Ishikawa (cell line): ENCODE results near the gene IGF1R.

Source experiments
- CEBPB ChIP-seq: IDR thresholded peaks from 2 replicates; pipeline ENCODE4 v1.6.1; 2012
- CREB1 ChIP-seq: IDR thresholded peaks from 2 replicates; pipeline ENCODE4 v1.6.1; 2012; ENCODE audit warnings: low read depth
- EGR1 ChIP-seq: IDR thresholded peaks from 2 replicates; pipeline ENCODE4 v1.6.1; 2012
- EP300 ChIP-seq: IDR thresholded peaks from 2 replicates; pipeline ENCODE4 v1.6.1; 2012; ENCODE audit warnings: borderline replicate concordance
- FOXM1 ChIP-seq: IDR thresholded peaks from 2 replicates; pipeline ENCODE4 v1.6.1; 2012; ENCODE audit warnings: low read depth, borderline replicate concordance
- NFIC ChIP-seq: IDR thresholded peaks from 2 replicates; pipeline ENCODE4 v1.6.1; 2012
- RAD21 ChIP-seq: IDR thresholded peaks from 2 replicates; pipeline ENCODE4 v1.6.1; 2012; ENCODE audit warnings: low read depth
- TAF1 ChIP-seq: IDR thresholded peaks from 2 replicates; pipeline ENCODE4 v1.6.1; 2012; ENCODE audit warnings: low read depth, mild to moderate bottlenecking
- TCF12 ChIP-seq: IDR thresholded peaks from 2 replicates; pipeline ENCODE4 v1.6.1; 2012; ENCODE audit warnings: low read depth
- TEAD4 ChIP-seq: IDR thresholded peaks from 2 replicates; pipeline ENCODE4 v1.6.1; 2012
- YY1 ChIP-seq: IDR thresholded peaks from 2 replicates; pipeline ENCODE4 v1.6.1; 2012; ENCODE audit warnings: low read depth
- ZBTB7A ChIP-seq: IDR thresholded peaks from 2 replicates; pipeline ENCODE4 v1.6.1; 2012; ENCODE audit warnings: low read depth
- TF ChIP-seq, protein P1 (sequence below): IDR thresholded peaks from 2 replicates; pipeline ENCODE4 v1.6.1; 2012
- TF ChIP-seq, protein P2 (sequence below): IDR thresholded peaks from 2 replicates; pipeline ENCODE4 v1.6.1; 2012
- TF ChIP-seq, protein P3 (sequence below): IDR thresholded peaks from 2 replicates; pipeline ENCODE4 v1.6.1; 2012; ENCODE audit warnings: low read depth, mild to moderate bottlenecking

Gene IGF1R

DNA sequence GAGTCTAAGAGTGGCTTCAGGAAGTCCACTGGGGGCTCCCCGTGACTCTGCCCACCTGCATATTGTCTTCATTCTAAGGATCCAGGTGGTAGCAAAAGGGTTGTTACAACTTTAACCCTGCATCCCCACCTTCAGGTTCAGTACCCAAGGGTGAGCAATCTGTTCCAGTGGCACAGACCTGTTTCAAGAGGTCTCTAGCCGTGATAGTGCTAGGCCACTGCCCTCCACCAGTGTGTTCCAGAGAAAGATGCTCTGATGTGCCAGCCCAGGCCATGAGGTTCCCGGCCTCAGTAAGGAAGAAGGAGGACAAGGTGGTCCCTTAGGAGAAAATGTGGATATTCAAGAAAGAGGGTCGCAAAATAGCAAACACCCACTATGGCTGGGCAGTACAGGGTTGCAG lies 87.0 kb downstream of the IGF1R start:
- TF ChIP-seq YY1 (no peak), NFIC (no peak), CREB1 (no peak), EGR1 (no peak), EP300 (no peak)
- TF ChIP-seq, protein P1, sequence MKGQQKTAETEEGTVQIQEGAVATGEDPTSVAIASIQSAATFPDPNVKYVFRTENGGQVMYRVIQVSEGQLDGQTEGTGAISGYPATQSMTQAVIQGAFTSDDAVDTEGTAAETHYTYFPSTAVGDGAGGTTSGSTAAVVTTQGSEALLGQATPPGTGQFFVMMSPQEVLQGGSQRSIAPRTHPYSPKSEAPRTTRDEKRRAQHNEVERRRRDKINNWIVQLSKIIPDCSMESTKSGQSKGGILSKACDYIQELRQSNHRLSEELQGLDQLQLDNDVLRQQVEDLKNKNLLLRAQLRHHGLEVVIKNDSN, result no peak

DNA sequence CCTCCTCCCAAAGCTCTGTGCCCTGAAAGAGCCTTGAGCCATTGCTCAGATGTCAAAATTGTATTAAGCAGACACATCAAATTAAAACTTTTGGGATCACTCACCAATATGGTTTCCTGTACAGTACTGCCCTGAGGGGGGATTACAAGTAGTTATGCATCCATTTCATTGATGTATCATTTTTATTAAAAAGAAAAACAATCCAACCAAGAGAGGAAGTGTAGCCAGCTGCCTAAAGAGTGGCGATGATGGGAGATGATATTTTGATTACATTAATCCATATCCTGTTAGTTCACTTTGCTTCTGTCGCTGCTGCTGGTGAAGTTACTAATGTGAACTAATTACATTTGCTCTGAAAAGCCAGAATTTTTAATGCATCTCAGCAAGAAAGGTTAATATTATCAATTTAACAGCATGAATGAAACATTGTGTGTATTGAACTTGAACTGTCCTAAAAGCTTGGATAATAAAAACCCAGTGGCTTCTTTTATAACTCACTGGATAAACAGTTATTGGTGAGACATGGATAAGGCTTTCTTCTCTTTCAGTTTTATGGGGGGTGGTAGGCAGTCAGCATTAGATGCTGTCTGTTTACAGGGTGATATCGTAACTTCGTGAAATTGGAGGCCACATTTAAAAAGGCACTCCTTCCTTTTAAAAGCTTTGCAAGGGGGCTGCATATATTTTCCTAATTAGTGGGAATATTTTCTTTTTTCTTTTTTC lies 87.7 kb downstream of the IGF1R start:
- TF ChIP-seq NFIC (no peak), FOXM1 (no peak), YY1 (no peak), RAD21 (no peak), CREB1 (no peak), TEAD4 (no peak), TCF12 (no peak), ZBTB7A (no peak), TAF1 (no peak), EP300 (no peak), CEBPB (no peak), EGR1 (no peak)
- TF ChIP-seq, protein P1, result no peak
- TF ChIP-seq, protein P2, sequence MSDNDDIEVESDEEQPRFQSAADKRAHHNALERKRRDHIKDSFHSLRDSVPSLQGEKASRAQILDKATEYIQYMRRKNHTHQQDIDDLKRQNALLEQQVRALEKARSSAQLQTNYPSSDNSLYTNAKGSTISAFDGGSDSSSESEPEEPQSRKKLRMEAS, result no peak
- TF ChIP-seq, protein P3, sequence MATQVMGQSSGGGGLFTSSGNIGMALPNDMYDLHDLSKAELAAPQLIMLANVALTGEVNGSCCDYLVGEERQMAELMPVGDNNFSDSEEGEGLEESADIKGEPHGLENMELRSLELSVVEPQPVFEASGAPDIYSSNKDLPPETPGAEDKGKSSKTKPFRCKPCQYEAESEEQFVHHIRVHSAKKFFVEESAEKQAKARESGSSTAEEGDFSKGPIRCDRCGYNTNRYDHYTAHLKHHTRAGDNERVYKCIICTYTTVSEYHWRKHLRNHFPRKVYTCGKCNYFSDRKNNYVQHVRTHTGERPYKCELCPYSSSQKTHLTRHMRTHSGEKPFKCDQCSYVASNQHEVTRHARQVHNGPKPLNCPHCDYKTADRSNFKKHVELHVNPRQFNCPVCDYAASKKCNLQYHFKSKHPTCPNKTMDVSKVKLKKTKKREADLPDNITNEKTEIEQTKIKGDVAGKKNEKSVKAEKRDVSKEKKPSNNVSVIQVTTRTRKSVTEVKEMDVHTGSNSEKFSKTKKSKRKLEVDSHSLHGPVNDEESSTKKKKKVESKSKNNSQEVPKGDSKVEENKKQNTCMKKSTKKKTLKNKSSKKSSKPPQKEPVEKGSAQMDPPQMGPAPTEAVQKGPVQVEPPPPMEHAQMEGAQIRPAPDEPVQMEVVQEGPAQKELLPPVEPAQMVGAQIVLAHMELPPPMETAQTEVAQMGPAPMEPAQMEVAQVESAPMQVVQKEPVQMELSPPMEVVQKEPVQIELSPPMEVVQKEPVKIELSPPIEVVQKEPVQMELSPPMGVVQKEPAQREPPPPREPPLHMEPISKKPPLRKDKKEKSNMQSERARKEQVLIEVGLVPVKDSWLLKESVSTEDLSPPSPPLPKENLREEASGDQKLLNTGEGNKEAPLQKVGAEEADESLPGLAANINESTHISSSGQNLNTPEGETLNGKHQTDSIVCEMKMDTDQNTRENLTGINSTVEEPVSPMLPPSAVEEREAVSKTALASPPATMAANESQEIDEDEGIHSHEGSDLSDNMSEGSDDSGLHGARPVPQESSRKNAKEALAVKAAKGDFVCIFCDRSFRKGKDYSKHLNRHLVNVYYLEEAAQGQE, result no peak

DNA sequence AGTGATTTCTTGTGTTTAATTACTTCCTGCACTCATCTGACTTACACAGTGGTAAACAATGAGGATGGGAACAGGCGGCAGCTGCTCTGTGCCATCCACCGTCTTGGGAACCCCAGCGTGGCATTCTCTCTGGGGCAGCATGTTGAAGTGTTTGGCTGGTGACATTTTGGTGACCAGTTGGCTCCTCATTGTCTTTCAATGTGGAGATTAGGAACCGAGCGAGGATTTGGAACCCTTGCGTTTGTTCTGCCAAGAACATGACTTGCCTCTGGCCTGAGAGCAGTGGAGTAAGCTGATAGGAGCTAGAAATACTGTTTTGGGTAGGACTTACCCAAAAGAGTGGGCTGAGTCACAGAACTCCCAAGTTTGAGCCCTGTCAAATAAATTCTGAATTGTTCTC lies 88.8 kb downstream of the IGF1R start:
- TF ChIP-seq FOXM1, result no peak
- no peak for TF ChIP-seq NFIC
- TF ChIP-seq YY1, result no peak
- no peak for TF ChIP-seq EGR1
- TF ChIP-seq, protein P3, result no peak
- no peak for TF ChIP-seq ZBTB7A

DNA sequence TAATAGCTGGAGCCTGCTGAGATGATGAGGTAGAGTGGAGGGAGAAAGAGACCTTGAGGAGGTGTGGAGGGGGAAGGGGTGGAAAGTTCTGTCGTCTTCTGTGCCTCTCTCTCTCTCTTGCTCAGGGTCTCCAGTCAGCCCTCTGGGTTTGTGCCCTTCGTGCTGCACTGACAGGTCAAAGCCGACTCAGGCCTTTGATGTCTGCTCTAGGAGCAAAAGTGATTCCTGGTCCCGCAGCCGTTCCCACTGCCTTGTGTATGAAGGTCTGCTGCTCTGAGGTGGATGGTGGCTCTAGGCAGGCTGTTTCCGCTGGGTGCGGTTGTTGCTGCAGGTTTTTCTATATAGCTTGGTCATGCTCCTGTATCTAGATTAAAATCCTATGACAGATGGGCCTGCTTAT lies 89.4 kb downstream of the IGF1R start:
- no peak for TF ChIP-seq EGR1
- no peak for TF ChIP-seq NFIC

DNA sequence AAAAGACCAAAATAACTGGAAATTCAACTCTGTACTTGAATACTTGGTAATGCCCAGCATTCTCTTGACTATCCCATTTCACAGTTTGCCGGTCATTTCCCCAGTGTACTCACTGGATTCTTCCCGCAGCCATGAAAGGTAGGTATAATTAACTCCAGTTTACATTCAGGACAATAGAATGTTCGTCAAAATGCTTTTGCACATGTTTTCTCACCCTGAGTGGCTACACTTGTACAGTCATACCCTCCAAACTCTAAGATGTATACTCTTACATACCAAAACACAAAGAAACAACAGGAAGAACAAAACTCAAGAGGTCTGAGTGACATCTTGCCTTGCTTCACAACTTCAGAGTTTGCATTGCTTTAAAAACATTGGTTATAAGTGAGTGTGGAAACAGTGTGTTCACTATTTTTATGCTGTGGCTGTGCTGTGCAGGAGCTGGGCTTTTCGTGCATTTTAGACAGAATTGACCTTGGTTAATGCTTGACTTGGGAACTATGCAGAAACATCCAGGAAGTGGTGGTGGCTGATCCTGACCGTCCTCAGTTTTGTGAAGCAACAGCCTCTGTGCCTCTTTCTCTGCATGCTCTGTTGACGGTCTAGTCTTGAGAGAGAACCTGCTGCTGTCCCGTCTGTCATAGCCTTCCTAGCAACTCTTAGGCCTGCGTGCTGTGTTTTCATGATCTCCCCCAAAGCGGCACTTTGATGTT lies 90.5 kb downstream of the IGF1R start:
- TF ChIP-seq FOXM1, result no peak
- no peak for TF ChIP-seq EP300
- TF ChIP-seq, protein P1, result no peak
- no peak for TF ChIP-seq YY1
- no peak for TF ChIP-seq CEBPB
- TF ChIP-seq RAD21, result no peak
- TF ChIP-seq TAF1, result no peak
- TF ChIP-seq NFIC, result no peak
- TF ChIP-seq TCF12, result no peak
- no peak for TF ChIP-seq EGR1
- TF ChIP-seq, protein P3, result no peak
- no peak for TF ChIP-seq TEAD4
- no peak for TF ChIP-seq CREB1
- TF ChIP-seq ZBTB7A, result no peak
- TF ChIP-seq, protein P2, result no peak
